Spinal cord (tissue), 10 donors: ENCODE results near the gene WIF1. TPM values are rescaled to one million over a fixed set of nuclear protein-coding genes. Genes with fewer than 3 reads are reported as not detected.

Experiments used
- DNase-seq, 6 donors: peaks; one replicate each; pipeline versions ENCODE4 v3.0.0 to v3.0.0-alpha.2; 2013 to 2015; ENCODE audit warnings: low spot score in 6 of 6, low read depth in 4 of 6
- H3K27ac ChIP-seq: one replicate; pipeline ENCODE4 v1.5.1; 2013; ENCODE audit warnings: low read depth, low read length, control low read depth
- H3K27me3 ChIP-seq: one replicate; pipeline ENCODE4 v1.6.1; 2013; ENCODE audit warnings: low read length; ENCODE audit not compliant: control insufficient read depth, insufficient read depth
- H3K36me3 ChIP-seq: one replicate; pipeline ENCODE4 v1.6.1; 2013; ENCODE audit warnings: low read length; ENCODE audit not compliant: control insufficient read depth, insufficient read depth
- H3K4me1 ChIP-seq: one replicate; pipeline ENCODE4 v1.6.1; 2013; ENCODE audit warnings: low read length; ENCODE audit not compliant: control insufficient read depth, insufficient read depth
- H3K4me3 ChIP-seq: one replicate; pipeline ENCODE4 v1.5.1; 2013; ENCODE audit warnings: low read depth, low read length, control low read depth
- H3K9me3 ChIP-seq: one replicate; pipeline ENCODE4 v1.6.1; 2013; ENCODE audit warnings: low read length; ENCODE audit not compliant: control insufficient read depth, insufficient read depth
- WGBS: methylation state at CpG from one replicate; pipeline ENCODE4 v1.1.5; 2013; ENCODE audit warnings: missing lambda C conversion rate; ENCODE audit not compliant: insufficient coverage; 5-methylcytosine and 5-hydroxymethylcytosine counted together
- polyA plus RNA-seq, 2 donors: library from polyadenylated mRNA; unstranded; fragments of 120-200 nt; gene quantifications; one replicate each; pipeline ENCODE4 v1.2.1, GENCODE V29; 2013; ENCODE audit not compliant: insufficient read length in 2 of 2
- small RNA-seq: library from RNA; depleted of rRNA; stranded (forward); fragments of <200 nt; gene quantifications from one replicate; pipeline ENCODE3, GENCODE V24; 2014; ENCODE audit warnings: low replicate concordance
- total RNA-seq, 2 donors: library from RNA; depleted of rRNA in 1 of 2; stranded (reverse); fragments of 120-200 nt in 1 of 2; fragments of >200 nt in 1 of 2; gene quantifications; one replicate each; pipeline versions ENCODE4 v1.2.3 to v1.2.4, GENCODE V29; 2013 to 2014
- donor health status: healthy.

WIF1 gene
- total and polyA plus RNA-seq, 4 donors: 3.5 to 23.9 (median 5.9) TPM

DNA sequence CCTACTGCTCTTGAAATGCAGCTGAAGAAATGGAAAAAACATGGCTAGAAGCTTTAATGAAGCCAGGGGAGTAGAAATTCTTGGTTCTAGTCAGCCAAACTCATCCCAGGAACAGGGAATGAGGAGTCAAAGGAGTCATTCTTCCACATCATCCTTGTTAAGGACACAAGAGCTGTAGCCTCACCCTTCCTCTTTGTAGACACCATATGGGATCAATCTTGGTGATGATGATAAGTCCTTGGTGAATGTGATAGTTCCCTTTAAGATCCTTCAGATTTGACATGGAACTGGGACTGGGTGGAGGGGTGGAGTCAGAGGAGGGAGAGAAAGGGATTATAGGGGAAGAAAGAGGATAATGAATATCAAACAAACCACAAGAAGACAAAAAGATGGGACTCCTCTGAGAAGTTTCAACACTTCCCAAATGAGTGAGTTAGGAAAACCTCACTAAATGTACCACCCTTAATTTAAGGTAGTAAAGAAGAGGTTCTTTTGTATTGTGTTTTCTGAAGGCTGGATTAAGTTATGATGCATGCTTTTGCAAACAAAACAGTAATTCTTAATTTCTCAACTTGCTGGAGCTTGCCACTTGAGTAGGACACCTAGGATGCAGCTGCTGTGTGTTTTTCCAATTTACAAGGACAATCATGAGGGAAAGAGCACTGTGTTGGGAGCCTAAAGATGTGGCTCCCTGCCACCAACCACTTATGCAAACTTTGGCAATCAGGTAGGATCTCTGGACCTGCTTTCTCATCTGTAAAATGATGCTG, 104.0 kb downstream of the WIF1 start:
- Histone ChIP-seq H3K4me1 (no peaks in the 10 kb centered on the region), H3K4me3 (no peak overlapping the region), H3K36me3 (no peaks in the 10 kb centered on the region), H3K27me3 (peaks cover 3% of the 10 kb centered on the region), H3K27ac (no peak overlapping the region), H3K9me3 (no peaks in the 10 kb centered on the region)
- no peak for DNase-seq

DNA sequence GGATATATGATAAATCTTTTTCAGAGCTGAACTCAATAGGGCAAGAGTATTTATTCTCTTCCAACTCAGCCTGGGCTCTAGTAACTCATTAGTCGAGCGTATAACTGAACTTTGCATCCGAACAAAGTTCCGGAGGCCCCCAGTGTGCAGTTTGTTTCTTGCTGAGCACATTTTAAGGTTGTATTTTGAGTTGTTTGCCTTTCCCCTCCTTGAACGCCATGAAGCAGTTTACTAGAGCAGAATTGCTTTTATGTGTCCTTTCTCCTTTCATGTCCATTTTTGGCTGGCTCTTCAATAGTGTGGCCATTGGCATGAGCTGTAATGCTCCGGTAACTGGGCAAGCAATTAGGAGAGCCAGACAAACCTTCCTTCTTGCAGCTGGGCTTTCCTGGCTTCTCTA, 105.3 kb downstream of the WIF1 start:
- H3K36me3 ChIP-seq: no peaks in the 10 kb centered on the region
- no peak overlapping the region for H3K27ac ChIP-seq
- no peak overlapping the region for H3K4me3 ChIP-seq
- H3K9me3 ChIP-seq: no peaks in the 10 kb centered on the region
- H3K4me1 ChIP-seq: no peaks in the 10 kb centered on the region
- peaks cover 3% of the 10 kb centered on the region for H3K27me3 ChIP-seq
- peak in 2 of 6 donors; percentile 19 to 71 for DNase-seq
- 45% methylated on average over 2 of the region's 6 CpGs for WGBS

DNA sequence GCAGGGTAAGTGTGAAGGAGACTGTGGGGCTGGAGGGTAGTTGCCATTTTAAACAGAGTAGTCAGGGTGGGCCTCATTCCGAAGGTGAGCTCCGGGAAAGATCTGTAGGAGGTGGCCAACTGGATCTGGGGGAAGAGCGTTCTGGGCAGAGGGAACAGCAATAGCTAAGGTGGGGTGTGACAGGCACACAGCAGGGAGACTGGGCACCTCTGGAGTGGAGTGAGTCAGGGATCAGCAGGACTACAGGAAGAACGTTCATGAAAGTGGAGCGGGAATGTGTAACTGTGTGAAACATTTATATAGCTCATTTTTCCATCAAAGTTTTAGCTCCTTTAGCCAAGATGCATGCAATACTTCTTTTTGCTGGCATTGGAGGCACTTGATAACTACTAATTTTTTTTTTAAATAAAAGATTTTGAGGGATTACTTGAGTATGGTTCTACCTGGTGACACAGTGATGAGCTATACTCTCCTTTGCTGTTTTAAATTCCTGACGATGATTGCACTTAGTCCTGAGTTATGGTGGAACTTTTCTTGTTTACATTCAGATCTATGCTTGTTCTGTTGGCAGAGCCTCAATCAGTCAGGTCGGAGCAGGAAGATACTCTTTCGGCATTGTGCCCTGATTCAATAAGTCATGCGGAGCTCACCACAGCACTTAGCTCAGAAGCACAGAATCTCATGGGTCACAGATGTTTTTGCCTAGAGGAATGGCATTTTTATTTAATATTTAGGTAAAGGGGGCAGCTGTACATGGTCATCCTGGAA, 106.4 kb downstream of the WIF1 start:
- no peak overlapping the region for H3K4me3 ChIP-seq
- no peaks in the 10 kb centered on the region for H3K4me1 ChIP-seq
- H3K36me3 ChIP-seq: no peaks in the 10 kb centered on the region
- H3K27ac ChIP-seq: no peak overlapping the region
- 87% methylated on average over 6 of the region's 9 CpGs for WGBS
- DNase-seq: peak in 1 of 6 donors; percentile 22
- peaks cover 3% of the 10 kb centered on the region for H3K27me3 ChIP-seq
- H3K9me3 ChIP-seq: no peaks in the 10 kb centered on the region

DNA sequence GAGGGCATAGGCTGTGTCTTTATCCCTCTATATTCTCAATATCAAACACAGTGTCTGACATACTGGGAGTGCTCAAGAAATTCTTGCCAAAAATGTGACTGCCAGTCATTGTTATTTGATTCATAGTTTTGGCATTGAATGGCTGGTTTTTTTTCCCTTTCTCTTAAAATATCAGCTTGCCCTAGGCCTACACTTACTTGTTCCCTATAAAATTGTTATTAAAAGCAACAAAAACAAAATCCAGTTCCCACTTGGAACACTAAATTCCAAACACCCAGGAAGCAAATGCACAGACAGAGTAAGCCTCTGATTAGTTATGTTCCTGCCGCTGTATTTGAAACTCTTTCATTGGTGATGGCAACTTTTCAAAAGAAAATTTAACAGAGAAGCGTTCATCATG, 110.7 kb downstream of the WIF1 start:
- Histone ChIP-seq H3K27ac (no peak overlapping the region), H3K36me3 (no peaks in the 10 kb centered on the region), H3K27me3 (peaks cover 3% of the 10 kb centered on the region), H3K9me3 (no peaks in the 10 kb centered on the region), H3K4me3 (no peak overlapping the region), H3K4me1 (no peaks in the 10 kb centered on the region)
- peak in 1 of 6 donors; percentile 40 for DNase-seq
- 100% methylated on average over 2 of the region's 2 CpGs for WGBS

DNA sequence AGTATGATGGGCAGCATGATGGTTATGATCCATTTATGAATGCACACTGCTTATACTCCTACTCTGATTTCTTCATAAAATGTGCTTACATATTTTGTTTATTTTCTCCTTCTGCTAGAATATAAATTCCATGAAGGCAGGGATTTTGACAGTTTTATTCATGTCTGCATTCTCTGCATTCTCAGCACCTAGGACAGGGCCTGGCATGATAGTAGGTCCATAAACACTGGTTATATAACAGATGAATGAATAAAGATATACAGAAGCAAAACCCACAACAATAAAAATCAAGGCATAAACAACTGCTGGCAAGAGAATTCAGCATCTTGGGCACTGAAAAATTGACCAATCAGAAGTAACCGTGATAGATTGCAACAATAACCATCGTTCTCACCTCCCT, 115.4 kb downstream of the WIF1 start:
- H3K4me3 ChIP-seq: no peak overlapping the region
- H3K4me1 ChIP-seq: no peaks in the 10 kb centered on the region
- DNase-seq: no peak
- H3K27ac ChIP-seq: no peak overlapping the region
- no peaks in the 10 kb centered on the region for H3K9me3 ChIP-seq
- no CpG with 5 or more reads among the region's 2 CpGs for WGBS
- H3K27me3 ChIP-seq: no peaks in the 10 kb centered on the region
- H3K36me3 ChIP-seq: no peaks in the 10 kb centered on the region

DNA sequence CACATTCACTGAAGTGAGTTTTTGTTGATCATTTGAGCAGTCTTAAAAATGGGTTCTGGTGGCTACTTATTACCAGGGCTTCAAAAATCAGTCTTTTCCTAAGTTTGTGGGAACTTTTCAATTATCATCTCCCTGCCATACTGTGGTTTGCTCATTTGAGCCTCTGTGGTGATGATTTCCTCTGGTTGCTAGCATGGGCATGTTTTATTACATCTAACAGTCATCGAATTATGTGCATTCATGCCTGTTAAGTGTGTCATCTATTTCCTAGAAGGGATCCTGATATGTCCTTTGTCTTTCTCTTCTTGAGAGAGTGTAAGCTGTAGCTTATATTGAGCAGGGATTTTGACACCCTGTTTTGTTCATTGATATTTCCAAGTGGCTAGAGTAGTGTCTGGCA, 116.8 kb downstream of the WIF1 start:
- no peaks in the 10 kb centered on the region for H3K4me1 ChIP-seq
- no peak overlapping the region for H3K4me3 ChIP-seq
- H3K27me3 ChIP-seq: no peaks in the 10 kb centered on the region
- WGBS: 100% methylated on average over 1 of the region's 1 CpG
- H3K27ac ChIP-seq: no peak overlapping the region
- H3K9me3 ChIP-seq: no peaks in the 10 kb centered on the region
- DNase-seq: no peak
- H3K36me3 ChIP-seq: no peaks in the 10 kb centered on the region

Small RNA genes lying within 50 kb of the gene (small RNA-seq; reads per million reads assigned to genes)
- gene RNU6-166P: not detected

Other genes starting within 250 kb of the WIF1 start
- 10 to 100 TPM; 34.4 to 53.4 TPM for gene LEMD3, start 48.3 kb upstream of the WIF1 start, total RNA-seq
- 10 to 100 TPM; 29.0 to 34.6 TPM for gene LEMD3, start 48.3 kb upstream of the WIF1 start, polyA plus RNA-seq
- gene MSRB3, start 157.4 kb upstream of the WIF1 start, total RNA-seq: 10 to 100 TPM; 20.6 to 24.0 TPM
- gene MSRB3, start 157.4 kb upstream of the WIF1 start, polyA plus RNA-seq: 1 to 10 TPM; 9.9 to 10.0 TPM